Activated T-cell treated with anti-CD3 and anti-CD28 coated beads, Interleukin-2, amount 50 U/mL, for 72 hours (primary cell): Measurements from ENCODE around the gene SLC7A9. TPM values are rescaled to one million over a fixed set of nuclear protein-coding genes. Genes with fewer than 3 reads are reported as not detected.
"Not testable (repeated sequence)": the region's sequence is repeated elsewhere in the genome, so short reads cannot be mapped to it uniquely, and the experiment has no call there.

Experiments used
- ATAC-seq, 2 donors: fragments of 150-1000 bp; cut with Tn5 transposase; replicated peaks in 1 of 2; 2 replicates each; pipeline ENCODE4 v1.10.0; 2021; ENCODE audit warnings: moderate library complexity in 2 of 2, mild to moderate bottlenecking in 1 of 2
- DNase-seq, 2 donors: peaks; one replicate each; pipeline ENCODE4 v3.0.0; 2021 to 2022; ENCODE audit warnings: mixed read lengths in 1 of 2
- H3K27ac Mint-ChIP-seq: one replicate; pipeline ENCODE4 v1.8.0; 2022; ENCODE audit warnings: mild to moderate bottlenecking, moderate library complexity, mixed read lengths
- H3K27me3 Mint-ChIP-seq: one replicate; pipeline ENCODE4 v1.8.0; 2022; ENCODE audit warnings: low read depth, mixed read lengths
- H3K36me3 Mint-ChIP-seq, 2 donors: one replicate each; pipeline ENCODE4 v1.8.0; 2022; ENCODE audit warnings: mixed read lengths in 2 of 2, mild to moderate bottlenecking in 1 of 2; ENCODE audit not compliant: insufficient read depth in 2 of 2
- H3K4me1 Mint-ChIP-seq: one replicate; pipeline ENCODE4 v1.8.0; 2022; ENCODE audit warnings: low read depth, mixed read lengths
- H3K4me3 Mint-ChIP-seq, 2 donors: one replicate each; pipeline ENCODE4 v1.8.0; 2022; ENCODE audit warnings: mild to moderate bottlenecking in 2 of 2, mixed read lengths in 2 of 2, moderate library complexity in 2 of 2
- H3K9me3 Mint-ChIP-seq, 2 donors: one replicate each; pipeline ENCODE4 v1.8.0; 2022; ENCODE audit warnings: mixed read lengths in 2 of 2
- total RNA-seq, 2 donors: library from RNA; stranded (reverse); gene quantifications; one replicate each; pipeline ENCODE4 v1.2.3, GENCODE V29; 2022

The SLC7A9 gene
- total RNA-seq, 2 donors from 2014 or later = 0.28 TPM; not detected in 1

DNA sequence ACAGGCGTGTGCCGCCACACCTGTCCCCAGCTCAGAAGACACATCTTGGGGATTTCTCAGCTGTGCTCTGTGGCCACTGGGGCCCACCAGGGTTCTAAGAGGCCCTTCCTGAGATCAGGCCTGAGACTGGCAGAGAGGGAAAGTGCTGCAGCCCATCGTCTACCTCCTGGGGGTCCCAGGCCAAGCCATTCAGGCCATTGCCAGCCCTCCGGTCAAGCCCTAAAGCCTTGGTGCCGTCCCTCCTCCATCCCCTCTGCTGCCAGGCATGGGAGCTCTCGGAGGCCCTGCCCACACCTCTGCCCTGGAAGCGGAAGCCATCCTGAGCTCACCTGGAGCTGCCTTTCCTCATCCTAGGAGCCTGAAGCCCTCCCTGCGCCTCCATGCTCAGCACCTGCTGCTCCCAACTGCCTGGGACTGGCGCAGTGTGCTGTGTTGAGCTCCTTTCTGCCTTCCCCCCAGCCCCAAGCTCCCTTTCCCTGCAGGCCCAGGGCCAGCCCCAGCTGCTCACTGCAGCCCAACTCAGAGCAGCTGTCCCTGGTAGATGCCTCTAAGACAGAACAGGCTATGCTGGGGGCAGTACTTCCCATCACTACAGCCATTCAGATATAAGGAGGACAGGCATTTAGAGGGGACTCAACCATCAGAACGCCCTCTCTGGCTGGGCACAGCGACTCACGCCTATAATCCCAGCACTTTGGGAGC, 2.9 kb downstream of the SLC7A9 start:
- no peak for DNase-seq
- Mint-ChIP-seq H3K36me3 (no peaks in the 10 kb centered on the region), H3K27ac (no peak overlapping the region), H3K27me3 (no peaks in the 10 kb centered on the region), H3K4me3 (no peak overlapping the region), H3K9me3 (no peaks in the 10 kb centered on the region), H3K4me1 (no peaks in the 10 kb centered on the region)
- no peak for ATAC-seq

DNA sequence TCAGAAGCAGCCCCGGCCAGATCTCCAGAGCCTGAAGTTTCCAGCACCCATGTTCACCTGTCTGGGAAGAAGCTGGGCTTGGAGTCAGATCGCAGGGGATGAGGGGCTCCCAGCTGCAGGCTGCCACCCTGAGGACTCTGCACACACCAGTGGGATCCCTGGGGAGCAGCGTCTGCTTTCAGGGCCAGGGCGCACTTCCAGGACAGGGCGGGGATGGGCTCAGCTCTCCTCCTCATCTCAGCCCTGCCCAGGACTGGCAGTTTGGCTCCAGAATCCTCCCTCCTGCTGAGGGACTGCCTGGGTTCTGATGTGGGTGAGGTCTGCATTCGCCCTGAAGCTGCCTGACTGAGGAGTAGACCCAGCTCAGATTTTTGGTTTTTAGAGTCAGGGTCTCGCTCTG, 3.5 kb downstream of the SLC7A9 start:
- Mint-ChIP-seq H3K27ac (no peak overlapping the region), H3K9me3 (no peaks in the 10 kb centered on the region), H3K4me1 (no peaks in the 10 kb centered on the region), H3K27me3 (no peaks in the 10 kb centered on the region), H3K4me3 (no peak overlapping the region), H3K36me3 (no peaks in the 10 kb centered on the region)
- ATAC-seq (no peak), DNase-seq (no peak)

DNA sequence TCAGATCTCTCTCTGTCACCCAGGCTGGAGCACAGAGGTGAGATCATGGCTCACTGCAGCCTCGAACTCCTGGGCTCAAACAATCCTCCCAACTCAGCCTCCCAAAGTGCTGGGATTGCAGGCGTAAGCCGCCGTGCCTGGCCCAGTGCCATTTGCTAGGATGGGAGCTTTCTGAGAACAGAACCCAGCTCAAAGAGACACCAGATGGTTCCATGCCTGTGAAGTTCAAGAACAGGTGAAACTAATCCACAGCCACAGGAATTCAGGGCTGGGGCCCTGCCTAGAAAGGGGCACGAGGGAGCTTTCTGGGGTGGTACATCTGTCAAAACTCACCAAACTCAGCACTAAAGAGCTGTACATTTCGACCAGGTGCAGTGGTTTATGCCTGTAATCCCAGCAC, 4.2 kb downstream of the SLC7A9 start:
- Mint-ChIP-seq H3K27me3 (no peaks in the 10 kb centered on the region), H3K36me3 (no peaks in the 10 kb centered on the region), H3K4me3 (no peak overlapping the region), H3K4me1 (no peaks in the 10 kb centered on the region), H3K27ac (no peak overlapping the region), H3K9me3 (no peaks in the 10 kb centered on the region)
- ATAC-seq = no peak
- DNase-seq = no peak

DNA sequence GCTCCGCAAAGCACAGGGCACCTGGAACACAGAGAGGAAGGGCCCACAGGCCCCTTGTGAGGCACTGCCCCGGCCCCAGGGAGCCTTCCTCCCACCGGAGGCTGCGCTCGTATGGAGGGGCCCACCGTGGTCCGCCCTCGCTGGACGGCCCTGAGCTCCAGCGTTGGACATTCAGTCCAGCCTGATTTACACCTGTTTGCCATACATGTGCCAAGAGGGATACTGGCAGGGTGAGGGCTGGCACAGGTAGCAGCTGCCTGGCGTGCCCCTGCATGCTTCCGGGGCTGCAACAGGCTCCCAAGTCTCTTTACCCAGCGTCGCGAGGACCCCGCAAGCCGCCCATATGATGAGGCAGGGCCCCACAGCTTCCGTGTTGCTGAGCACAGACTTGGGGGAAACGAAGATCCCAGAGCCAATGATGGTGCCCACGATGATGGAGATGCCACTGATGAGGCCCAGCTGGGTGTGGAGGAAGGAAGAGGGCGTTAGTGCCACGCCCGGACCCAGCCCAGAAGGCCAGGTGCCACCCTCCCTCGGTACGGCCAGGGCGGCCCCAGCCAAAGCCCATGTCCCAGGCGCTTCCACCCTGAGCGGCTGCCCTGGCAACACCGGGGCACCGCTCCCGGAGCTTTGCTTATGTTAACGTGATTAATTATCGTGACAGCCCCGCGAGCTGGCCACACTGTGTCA, 5.1 kb downstream of the SLC7A9 start:
- H3K4me1 Mint-ChIP-seq = no peaks in the 10 kb centered on the region
- no peak for ATAC-seq

DNA sequence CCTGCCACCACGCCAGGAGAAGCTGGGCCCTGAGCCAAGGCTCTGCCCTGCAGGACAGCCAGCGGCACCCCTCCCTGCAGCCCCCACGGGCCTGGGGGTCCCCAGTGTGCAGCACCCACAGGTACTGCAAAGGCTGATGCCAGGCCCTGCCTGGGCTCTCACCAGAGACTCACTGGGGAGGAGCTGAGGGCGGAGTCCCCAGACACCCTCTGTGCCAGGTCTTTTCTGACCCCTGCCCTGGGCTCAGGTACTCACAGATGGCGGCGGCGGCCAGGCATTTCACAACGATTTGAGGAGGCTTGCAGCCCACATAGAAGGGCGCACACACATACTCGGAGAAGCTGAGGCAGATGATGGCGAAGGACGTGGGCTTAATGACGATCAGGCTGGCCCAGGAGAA, 5.7 kb downstream of the SLC7A9 start:
- no peaks in the 10 kb centered on the region for H3K36me3 Mint-ChIP-seq
- DNase-seq (no peak), ATAC-seq (no peak)
- no peaks in the 10 kb centered on the region for H3K27me3 Mint-ChIP-seq
- H3K4me1 Mint-ChIP-seq = no peaks in the 10 kb centered on the region
- H3K9me3 Mint-ChIP-seq = no peaks in the 10 kb centered on the region
- H3K27ac Mint-ChIP-seq = no peak overlapping the region
- H3K4me3 Mint-ChIP-seq = no peak overlapping the region

More for the DNA sequence above, 5.1 kb downstream of the SLC7A9 start:
- H3K27me3 Mint-ChIP-seq = no peaks in the 10 kb centered on the region
- H3K4me3 Mint-ChIP-seq = no peak overlapping the region
- no peaks in the 10 kb centered on the region for H3K36me3 Mint-ChIP-seq
- H3K27ac Mint-ChIP-seq = no peak overlapping the region
- DNase-seq = no peak
- no peaks in the 10 kb centered on the region for H3K9me3 Mint-ChIP-seq

DNA sequence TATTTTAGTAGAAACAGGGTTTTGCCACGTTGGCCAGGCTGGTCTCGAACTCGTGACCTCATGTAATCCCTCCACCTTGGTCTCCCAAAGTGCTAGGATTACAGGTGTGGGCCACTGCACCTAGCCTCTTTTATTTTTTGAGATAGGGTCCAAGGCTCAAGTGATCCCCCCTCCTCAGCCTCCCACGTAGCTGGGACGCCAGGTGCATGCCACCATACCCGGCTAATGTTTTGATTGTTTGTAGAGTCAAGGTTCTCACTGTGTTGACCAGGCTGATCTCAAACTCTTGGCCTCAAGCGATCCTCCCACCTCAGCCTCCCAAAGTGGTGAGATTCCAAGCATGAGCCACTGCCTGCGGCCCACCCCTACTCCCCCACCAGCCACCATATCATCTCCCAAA, 6.3 kb downstream of the SLC7A9 start:
- Mint-ChIP-seq H3K27ac (no peak overlapping the region), H3K27me3 (no peaks in the 10 kb centered on the region), H3K4me1 (no peaks in the 10 kb centered on the region), H3K9me3 (no peaks in the 10 kb centered on the region), H3K4me3 (no peak overlapping the region), H3K36me3 (no peaks in the 10 kb centered on the region)
- no peak for ATAC-seq
- DNase-seq = no peak

DNA sequence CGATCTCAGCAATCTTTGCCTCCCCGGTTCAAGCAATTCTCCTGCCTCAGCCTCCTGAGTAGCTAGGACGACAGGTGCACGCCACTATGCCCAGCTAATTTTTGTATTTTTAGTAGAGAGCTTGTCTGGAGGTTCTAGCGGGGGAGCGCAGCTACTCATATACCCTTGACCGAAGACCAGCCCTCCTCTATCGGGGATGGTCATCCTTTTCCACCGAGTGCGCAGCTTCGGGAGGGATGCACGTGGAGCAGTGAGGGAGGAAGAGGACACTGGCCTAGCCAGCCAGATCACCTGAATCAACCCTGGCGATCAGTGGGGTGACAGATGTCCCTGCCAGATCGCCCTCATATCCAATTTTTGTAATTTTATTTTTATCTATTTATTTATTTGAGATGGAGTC, 6.8 kb downstream of the SLC7A9 start:
- Mint-ChIP-seq H3K27me3 (no peaks in the 10 kb centered on the region), H3K36me3 (no peaks in the 10 kb centered on the region), H3K4me3 (no peak overlapping the region), H3K4me1 (no peaks in the 10 kb centered on the region), H3K27ac (no peak overlapping the region), H3K9me3 (no peaks in the 10 kb centered on the region)
- DNase-seq (no peak), ATAC-seq (no peak)

DNA sequence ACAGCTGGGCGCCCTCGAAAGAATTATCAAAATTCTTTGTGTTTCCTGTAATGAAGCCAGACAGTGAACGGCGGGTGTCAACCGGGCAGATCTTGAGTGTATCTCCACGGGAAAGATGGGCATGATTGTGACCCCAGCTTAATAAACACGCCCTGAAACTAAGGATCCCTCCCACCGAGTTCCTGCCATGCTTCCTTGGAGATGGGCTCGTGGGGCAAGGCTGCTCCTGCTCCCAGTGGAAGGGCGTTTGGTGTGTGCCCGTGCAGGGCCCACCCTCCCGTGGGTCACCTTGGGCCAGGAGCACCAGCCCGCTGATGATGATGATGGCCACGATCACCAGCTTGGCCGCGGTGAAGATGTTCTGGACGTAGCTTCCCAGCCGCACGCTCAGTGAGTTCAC, 7.4 kb downstream of the SLC7A9 start:
- Mint-ChIP-seq H3K27ac (no peak overlapping the region), H3K9me3 (no peaks in the 10 kb centered on the region), H3K27me3 (no peaks in the 10 kb centered on the region), H3K36me3 (no peaks in the 10 kb centered on the region), H3K4me1 (no peaks in the 10 kb centered on the region), H3K4me3 (no peak overlapping the region)
- DNase-seq (no peak), ATAC-seq (no peak)

DNA sequence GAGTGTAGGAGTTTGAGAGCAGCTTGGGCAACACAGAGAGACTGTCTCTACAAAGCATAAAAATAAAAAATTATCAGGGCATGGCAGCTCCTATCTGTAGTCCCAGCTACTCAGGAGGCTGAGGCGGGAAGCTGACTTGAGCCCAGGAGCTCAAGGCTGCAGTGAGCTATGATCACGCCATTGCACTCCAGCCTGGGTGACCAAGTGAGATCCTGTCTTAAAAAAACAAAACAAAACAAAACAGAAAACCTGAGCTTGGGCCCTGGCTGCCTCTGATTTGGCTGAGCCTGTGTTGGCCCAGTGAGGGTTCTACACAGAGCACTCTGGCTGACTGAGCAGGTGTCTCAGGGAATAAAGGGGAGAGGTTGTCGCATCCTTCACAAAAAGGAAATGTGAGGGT, 8.0 kb downstream of the SLC7A9 start:
- no peaks in the 10 kb centered on the region for H3K4me1 Mint-ChIP-seq
- ATAC-seq (no peak), DNase-seq (no peak)
- H3K27me3 Mint-ChIP-seq = no peaks in the 10 kb centered on the region
- no peaks in the 10 kb centered on the region for H3K36me3 Mint-ChIP-seq
- H3K9me3 Mint-ChIP-seq = no peaks in the 10 kb centered on the region
- no peak overlapping the region for H3K4me3 Mint-ChIP-seq
- no peak overlapping the region for H3K27ac Mint-ChIP-seq

DNA sequence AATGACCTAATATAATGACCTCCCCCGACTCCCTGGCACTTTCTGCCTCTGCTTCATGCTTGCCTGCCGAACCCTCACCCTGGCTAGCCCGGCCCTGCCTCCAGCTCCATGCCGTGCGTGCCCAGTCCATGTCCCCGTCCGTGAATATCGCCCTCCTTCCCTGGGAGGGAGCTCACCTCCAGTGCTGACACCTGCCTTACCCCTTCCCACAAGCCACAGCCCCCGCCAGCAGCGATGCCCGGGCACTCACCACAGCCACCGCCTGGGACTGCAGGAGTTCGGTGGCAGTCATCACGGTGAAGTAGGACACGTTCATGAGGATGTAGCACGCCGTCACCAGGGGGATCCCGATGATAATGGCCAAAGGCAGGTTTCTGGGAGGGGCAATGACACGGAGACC, 10.0 kb downstream of the SLC7A9 start:
- no peaks in the 10 kb centered on the region for H3K36me3 Mint-ChIP-seq
- H3K27me3 Mint-ChIP-seq = no peaks in the 10 kb centered on the region
- no peaks in the 10 kb centered on the region for H3K4me1 Mint-ChIP-seq
- H3K9me3 Mint-ChIP-seq = no peaks in the 10 kb centered on the region
- DNase-seq (no peak), ATAC-seq (no peak)
- H3K27ac Mint-ChIP-seq = no peak overlapping the region
- no peak overlapping the region for H3K4me3 Mint-ChIP-seq

DNA sequence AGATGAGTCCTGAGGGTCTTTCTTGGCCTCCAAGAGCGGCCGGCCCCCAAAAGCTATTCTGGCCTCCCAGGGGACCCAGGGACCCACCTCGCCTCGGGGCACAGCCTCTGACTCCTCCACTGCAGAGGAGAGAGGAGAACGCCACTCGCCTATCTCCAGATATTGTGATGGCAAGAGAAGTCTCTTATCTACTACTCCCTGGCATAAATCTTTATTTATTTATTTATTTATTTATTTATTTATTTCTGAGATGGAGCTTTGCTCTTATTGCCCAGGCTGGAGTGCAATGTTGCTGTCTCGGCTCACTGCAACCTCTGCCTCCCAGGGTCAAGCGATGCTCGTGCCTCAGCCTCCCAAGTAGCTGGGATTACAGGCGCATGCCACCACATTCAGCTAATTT, 11.0 kb downstream of the SLC7A9 start:
- DNase-seq (no peak), ATAC-seq (no peak)
- no peaks in the 10 kb centered on the region for H3K36me3 Mint-ChIP-seq
- no peak overlapping the region for H3K27ac Mint-ChIP-seq
- H3K9me3 Mint-ChIP-seq = no peaks in the 10 kb centered on the region
- H3K4me3 Mint-ChIP-seq = no peak overlapping the region
- H3K4me1 Mint-ChIP-seq = no peaks in the 10 kb centered on the region
- H3K27me3 Mint-ChIP-seq = no peaks in the 10 kb centered on the region

DNA sequence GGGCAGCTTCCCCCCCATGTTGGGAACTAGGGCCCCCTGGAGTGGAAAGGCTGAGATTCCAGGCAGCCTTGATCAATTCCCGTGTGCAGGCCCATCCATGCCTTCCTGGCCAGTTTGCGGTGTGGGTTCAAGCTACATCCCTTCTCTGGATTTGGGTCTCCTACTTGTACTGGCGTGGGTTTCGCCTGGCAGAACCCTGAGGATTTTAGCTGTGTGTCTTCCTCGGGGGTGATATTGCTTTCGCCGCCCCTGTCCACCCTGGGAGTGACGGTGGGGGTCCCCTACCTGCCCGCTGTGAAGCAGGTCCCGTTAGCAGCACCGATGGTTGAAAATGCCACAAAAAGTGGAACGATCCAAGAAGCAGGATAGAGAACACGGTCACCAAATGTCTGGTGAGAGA, 11.4 kb downstream of the SLC7A9 start:
- no peaks in the 10 kb centered on the region for H3K9me3 Mint-ChIP-seq
- DNase-seq = no peak
- H3K27me3 Mint-ChIP-seq = no peaks in the 10 kb centered on the region
- no peaks in the 10 kb centered on the region for H3K36me3 Mint-ChIP-seq
- H3K27ac Mint-ChIP-seq = no peak overlapping the region
- no peaks in the 10 kb centered on the region for H3K4me1 Mint-ChIP-seq
- no peak for ATAC-seq
- no peak overlapping the region for H3K4me3 Mint-ChIP-seq

DNA sequence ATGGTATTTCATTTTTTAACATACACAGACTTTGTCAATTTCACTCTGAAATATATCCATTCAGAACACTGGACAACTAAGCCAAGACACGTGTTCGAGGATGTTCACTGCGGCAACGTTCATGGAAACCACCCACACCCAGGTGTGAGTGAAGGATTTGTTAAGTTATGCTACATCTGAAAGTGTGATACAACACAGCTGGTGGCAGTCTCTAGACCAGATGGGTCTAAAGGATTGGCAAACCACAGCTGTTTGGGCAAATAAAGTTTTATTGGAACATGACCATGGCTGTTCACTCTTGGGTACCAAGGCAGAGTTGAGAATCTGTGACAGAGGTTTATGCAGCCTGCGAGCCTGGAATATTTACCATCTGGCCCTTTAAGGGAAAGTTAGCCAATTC, 12.0 kb downstream of the SLC7A9 start:
- Mint-ChIP-seq H3K4me1 (no peaks in the 10 kb centered on the region), H3K27me3 (no peaks in the 10 kb centered on the region), H3K27ac (no peak overlapping the region), H3K36me3 (no peaks in the 10 kb centered on the region), H3K9me3 (no peaks in the 10 kb centered on the region), H3K4me3 (no peak overlapping the region)
- ATAC-seq (no peak), DNase-seq (no peak)

DNA sequence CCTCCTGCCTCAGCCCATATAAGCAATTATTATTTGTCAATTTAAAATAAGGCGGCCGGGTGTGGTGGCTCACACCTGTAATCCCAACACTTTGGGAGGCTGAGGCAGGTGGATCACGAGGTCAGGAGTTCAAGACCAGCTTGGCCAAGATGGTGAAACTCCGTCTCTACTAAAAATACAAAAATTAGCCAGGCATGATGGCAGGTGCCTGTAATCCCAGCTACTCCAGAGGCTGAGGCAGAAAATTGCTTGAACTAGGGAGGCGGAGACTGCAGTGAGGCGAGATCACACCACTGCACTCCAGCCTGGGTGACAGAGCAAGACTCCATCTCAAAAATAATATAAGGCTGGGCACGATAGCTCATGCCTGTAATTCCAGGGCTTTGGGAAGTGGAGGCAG, 12.7 kb downstream of the SLC7A9 start:
- not testable (repeated sequence) for DNase-seq, H3K4me1 Mint-ChIP-seq, ATAC-seq

More for the DNA sequence above, 12.7 kb downstream of the SLC7A9 start:
- H3K4me3 Mint-ChIP-seq, H3K9me3 Mint-ChIP-seq, H3K27ac Mint-ChIP-seq, H3K36me3 Mint-ChIP-seq, H3K27me3 Mint-ChIP-seq: not testable (repeated sequence)
